RWPE1 (cell line): ENCODE data around the gene SDHB.

Source experiments
- CTCF ChIA-PET: fragments of 350-600 bp; sonication (Branson Sonifier 250); formaldehyde crosslinking; extraction: SDS; loops from one replicate; lab custom pipeline; 2021; lab: Yijun Ruan, JAX
- POLR2A ChIA-PET: fragments of 400-600 bp; formaldehyde crosslinking; extraction: SDS; loops from one replicate; lab custom pipeline; 2020; ENCODE audit warnings: antibody characterized with exemption; ENCODE audit not compliant: low non-redundant PET; lab: Yijun Ruan, JAX
- DNase-seq: peaks from one replicate; pipeline ENCODE4 v3.0.0; 2012; ENCODE audit warnings: low spot score
- H3K27ac ChIP-seq: fragments of 450-650 bp; 2 replicates; pipeline ENCODE4 v1.5.1; 2017
- TF ChIP-seq, protein P1 (sequence below): fragments of 450-650 bp; conservative IDR thresholded peaks from 2 replicates; pipeline ENCODE4 v1.5.1; 2017; ENCODE audit warnings: low read depth, mild to moderate bottlenecking

The SDHB gene

DNA sequence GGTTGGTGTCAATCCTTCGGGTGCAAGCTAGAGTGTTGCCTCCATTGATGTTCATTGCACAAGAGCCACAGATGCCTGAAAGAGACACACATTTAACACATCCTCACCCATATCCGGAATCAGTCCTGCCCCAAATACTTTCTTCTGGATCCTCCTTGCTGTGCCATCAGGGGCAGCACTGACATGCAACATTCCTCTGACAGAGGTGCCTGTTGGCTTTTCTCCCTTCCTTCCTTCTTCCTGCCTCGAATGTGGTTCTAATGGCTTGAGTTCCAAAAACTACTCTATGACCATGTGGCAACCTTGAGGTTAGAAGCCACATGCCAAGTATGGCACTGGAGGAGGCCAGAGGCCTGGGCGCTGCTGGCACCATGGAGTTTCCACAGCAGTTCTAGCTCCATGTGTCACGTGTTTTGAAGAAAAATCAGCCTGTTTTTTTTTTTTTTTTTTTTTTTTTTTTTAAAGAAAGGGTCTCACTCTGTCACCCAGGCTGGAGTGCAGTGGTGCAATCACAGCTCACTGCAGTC is 25.1 kb downstream of the SDHB start:
- POLR2A ChIA-PET, result interaction anchor here (0.6 kb wide), 2 partner anchors 45 to 1752 kb away, joined by 7 read pairs; no protein-coding TSS in a partner anchor
- CTCF ChIA-PET, result interaction anchor here (0.5 to 0.8 kb wide), 3 partner anchors 9 to 66 kb away, joined by 3 to 4 read pairs (median 3); no protein-coding TSS in a partner anchor
- H3K27ac ChIP-seq, result peak overlapping the region; percentile 63
- no peak for DNase-seq
- TF ChIP-seq, protein P1, sequence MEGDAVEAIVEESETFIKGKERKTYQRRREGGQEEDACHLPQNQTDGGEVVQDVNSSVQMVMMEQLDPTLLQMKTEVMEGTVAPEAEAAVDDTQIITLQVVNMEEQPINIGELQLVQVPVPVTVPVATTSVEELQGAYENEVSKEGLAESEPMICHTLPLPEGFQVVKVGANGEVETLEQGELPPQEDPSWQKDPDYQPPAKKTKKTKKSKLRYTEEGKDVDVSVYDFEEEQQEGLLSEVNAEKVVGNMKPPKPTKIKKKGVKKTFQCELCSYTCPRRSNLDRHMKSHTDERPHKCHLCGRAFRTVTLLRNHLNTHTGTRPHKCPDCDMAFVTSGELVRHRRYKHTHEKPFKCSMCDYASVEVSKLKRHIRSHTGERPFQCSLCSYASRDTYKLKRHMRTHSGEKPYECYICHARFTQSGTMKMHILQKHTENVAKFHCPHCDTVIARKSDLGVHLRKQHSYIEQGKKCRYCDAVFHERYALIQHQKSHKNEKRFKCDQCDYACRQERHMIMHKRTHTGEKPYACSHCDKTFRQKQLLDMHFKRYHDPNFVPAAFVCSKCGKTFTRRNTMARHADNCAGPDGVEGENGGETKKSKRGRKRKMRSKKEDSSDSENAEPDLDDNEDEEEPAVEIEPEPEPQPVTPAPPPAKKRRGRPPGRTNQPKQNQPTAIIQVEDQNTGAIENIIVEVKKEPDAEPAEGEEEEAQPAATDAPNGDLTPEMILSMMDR, result no peak

DNA sequence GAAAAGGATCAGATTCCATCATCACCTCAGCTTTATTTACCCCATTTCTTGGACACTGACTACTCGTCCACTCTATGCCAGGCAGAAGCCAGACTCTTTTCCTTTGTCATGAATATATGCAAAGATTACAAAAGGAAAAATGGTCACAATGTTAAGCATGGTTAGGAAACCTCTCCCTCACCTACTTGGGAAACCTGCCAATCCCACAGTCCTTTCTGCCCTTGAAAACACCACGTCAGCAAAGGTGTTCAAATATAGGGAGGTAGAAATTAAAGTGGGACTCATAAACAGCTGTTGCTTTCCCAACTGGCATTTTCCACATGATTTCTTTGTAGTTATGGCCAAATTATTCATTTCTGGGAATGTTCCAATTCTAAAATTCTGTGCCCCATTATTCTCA is 25.9 kb downstream of the SDHB start:
- POLR2A ChIA-PET, result no interaction called here
- no peak overlapping the region; the same call in 1 of the 2 replicates for H3K27ac ChIP-seq
- CTCF ChIA-PET, result interaction anchor here (0.5 kb wide), 1 partner anchor 23 kb away, joined by 3 read pairs; no protein-coding TSS in a partner anchor
- no peak for DNase-seq
- TF ChIP-seq, protein P1, result no peak

DNA sequence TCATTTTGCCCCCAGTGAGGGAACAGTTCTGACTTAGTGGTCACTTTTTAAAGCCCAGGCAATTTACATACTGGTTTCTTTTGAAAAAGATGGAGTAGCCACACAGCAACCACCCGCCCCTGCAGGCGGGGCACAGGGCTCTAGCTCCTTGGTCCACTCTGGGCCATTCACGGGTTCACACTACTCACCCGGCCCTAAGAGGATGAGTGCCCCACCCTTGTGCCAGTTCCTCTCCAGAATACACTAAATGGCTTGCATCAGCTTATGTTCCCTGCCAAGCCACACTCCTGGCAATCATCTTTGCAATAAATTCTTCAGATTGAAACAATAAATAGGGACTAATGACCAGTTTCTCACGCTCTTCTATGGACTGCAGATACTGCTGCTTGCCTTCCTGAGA is 26.4 kb downstream of the SDHB start:
- DNase-seq, result no peak
- TF ChIP-seq, protein P1, result no peak
- ChIA-PET POLR2A (no interaction called here), CTCF (no interaction called here)
- peak overlapping the region; percentile 68 for H3K27ac ChIP-seq

DNA sequence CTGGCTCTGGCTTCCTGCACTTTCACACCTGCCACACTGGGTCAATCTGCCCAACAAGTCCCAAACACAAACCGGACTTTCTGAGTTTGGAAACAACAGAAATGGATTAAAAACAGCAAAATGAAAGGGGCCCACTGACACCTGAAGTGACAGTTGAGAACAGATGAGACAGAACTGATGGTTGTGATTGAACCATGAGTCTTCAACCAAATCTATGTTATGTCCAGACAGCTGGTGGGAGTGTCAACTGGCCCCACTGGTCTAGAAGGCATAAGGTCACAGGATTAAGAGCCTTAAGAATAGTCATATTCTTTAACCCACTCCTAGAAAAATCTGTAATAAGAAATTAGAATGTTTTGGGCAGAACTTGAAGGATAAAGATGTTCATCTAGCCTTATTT is 29.1 kb downstream of the SDHB start:
- ChIA-PET CTCF (no interaction called here), POLR2A (no interaction called here)
- TF ChIP-seq, protein P1, result no peak
- H3K27ac ChIP-seq, result no peak overlapping the region
- no peak for DNase-seq

DNA sequence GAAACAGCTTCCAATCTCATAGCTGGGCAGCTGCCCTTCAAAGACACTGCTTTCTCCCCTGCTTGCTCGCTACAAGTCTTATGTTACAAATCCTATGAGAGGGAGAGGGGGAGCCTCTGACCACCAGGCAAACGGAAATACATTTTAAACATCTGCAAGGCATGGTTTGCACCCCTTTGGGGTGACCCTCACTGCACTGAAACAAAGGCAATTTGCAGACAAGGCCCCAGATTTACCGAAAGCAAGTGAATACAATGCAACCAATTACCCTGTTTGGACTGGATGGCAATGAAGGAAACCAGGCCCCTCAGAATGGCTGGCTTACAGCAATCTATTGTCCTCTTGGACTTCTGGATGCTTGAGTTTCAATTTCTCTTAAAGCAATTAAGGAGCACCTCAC is 30.3 kb downstream of the SDHB start:
- CTCF ChIA-PET, result interaction anchor here (0.7 kb wide), 1 partner anchor 15 kb away, joined by 4 read pairs; no protein-coding TSS in a partner anchor
- DNase-seq, result no peak
- H3K27ac ChIP-seq, result no peak overlapping the region
- TF ChIP-seq, protein P1, result no peak
- POLR2A ChIA-PET, result no interaction called here

DNA sequence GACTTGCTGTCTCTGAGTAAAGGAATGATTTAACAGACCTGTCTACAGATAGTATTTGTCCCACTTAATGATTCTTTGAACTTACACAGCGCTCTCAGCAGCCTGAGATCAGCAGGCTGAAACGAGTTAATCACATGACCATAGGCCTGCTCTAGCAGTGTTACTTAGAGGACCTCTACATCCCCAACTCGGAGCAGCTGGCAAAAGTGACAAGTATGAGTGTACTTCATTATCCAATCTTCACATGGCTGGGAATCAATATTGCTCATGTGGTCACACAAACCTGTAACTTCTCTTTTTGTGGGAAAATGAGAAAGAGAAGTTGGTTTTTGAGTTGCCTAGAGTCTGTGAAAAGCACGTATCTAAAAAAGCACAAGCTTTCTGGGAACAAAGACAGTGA is 30.7 kb downstream of the SDHB start:
- CTCF ChIA-PET, result interaction anchor here (0.9 kb wide), 1 partner anchor 8 kb away, joined by 3 read pairs; no protein-coding TSS in a partner anchor
- DNase-seq, result no peak
- no peak overlapping the region for H3K27ac ChIP-seq
- TF ChIP-seq, protein P1, result no peak
- POLR2A ChIA-PET, result no interaction called here
